ENCODE results near the gene NTRK2.

Gene NTRK2

DNA sequence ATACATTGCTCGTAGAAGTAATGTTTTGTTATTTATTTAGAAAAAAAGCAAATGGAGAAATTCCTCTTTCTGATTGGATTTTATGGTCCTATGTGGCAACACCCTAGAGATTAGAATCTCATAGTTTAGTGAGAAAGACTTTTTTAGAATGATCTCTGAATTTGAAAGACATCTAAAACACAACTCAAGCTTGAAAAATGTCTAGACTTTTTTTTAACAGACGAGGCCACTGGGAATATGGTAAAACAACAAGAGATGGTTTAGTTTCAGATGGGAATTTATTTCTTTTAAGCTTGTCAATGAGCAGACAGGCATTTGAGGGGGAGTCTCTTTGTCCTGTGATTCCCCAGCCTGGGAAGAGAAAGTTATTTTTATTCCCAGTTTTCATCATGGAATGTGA, 122.1 kb downstream of the NTRK2 start:
- Histone ChIP-seq H3K4me2 (ENCODE audit: low read length) (no peak overlapping the region), H3K9ac (no peak overlapping the region), H3K79me2 (no peaks in the 10 kb centered on the region), H3K4me3 (ENCODE audit: low read depth, low read length) (no peak overlapping the region), H3K4me1 (no peaks in the 10 kb centered on the region), H3K36me3 (ENCODE audit: control insufficient read depth, insufficient read depth, low read length) (no peaks in the 10 kb centered on the region), H3K9me3 (ENCODE audit: control insufficient read depth, low read length) (no peaks in the 10 kb centered on the region), H3K27me3 (ENCODE audit: control insufficient read depth, insufficient read depth, low read length) (no peaks in the 10 kb centered on the region), H2AFZ (no peak overlapping the region), H3K27ac (no peak overlapping the region)
- TF ChIP-seq CTCF (IDR thresholded peaks at IDR 0.05): no peak

DNA sequence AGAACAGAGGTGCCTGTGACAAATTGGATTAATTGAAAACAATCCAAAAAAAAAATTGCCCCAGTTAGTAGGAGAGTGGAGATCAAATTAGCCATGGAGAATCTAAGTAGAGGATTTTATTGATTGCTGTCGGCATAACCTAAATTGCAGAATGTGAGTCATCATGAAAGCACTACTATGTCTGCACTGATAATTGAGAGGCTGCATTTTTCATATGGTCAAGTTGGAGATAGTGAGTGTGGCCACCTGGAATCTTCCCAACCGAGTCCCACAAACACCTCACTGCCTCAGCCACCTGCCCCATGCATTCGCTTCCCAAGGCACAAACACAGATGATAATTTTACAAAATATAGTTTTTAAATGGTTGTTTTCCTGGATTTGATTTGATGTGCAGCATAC, 123.7 kb downstream of the NTRK2 start:
- H3K27me3 ChIP-seq (ENCODE audit: control insufficient read depth, insufficient read depth, low read length): no peaks in the 10 kb centered on the region
- H3K4me1 ChIP-seq: no peaks in the 10 kb centered on the region
- no peak overlapping the region for H3K4me3 ChIP-seq (ENCODE audit: low read depth, low read length)
- TF ChIP-seq CTCF (IDR thresholded peaks at IDR 0.05): no peak
- H3K9me3 ChIP-seq (ENCODE audit: control insufficient read depth, low read length): no peaks in the 10 kb centered on the region
- no peak overlapping the region for H3K27ac ChIP-seq
- H3K36me3 ChIP-seq (ENCODE audit: control insufficient read depth, insufficient read depth, low read length): no peaks in the 10 kb centered on the region
- H3K9ac ChIP-seq: no peak overlapping the region
- H3K79me2 ChIP-seq: no peaks in the 10 kb centered on the region
- H2AFZ ChIP-seq: no peak overlapping the region
- H3K4me2 ChIP-seq (ENCODE audit: low read length): no peak overlapping the region

GRCh38 chr9:84794981-84795637, 125.6 kb downstream of the NTRK2 start:
- TF ChIP-seq CTCF (IDR thresholded peaks at IDR 0.05): no peak
- no peaks in the 10 kb centered on the region for H3K9me3 ChIP-seq (ENCODE audit: control insufficient read depth, low read length)
- H3K4me3 ChIP-seq (ENCODE audit: low read depth, low read length): no peak overlapping the region
- no peak overlapping the region for H2AFZ ChIP-seq
- no peak overlapping the region for H3K4me2 ChIP-seq (ENCODE audit: low read length)
- no peaks in the 10 kb centered on the region for H3K36me3 ChIP-seq (ENCODE audit: control insufficient read depth, insufficient read depth, low read length)
- no peak overlapping the region for H3K27ac ChIP-seq
- H3K79me2 ChIP-seq: no peaks in the 10 kb centered on the region
- no peaks in the 10 kb centered on the region for H3K27me3 ChIP-seq (ENCODE audit: control insufficient read depth, insufficient read depth, low read length)
- no peak overlapping the region for H3K9ac ChIP-seq
- H3K4me1 ChIP-seq: no peaks in the 10 kb centered on the region

DNA sequence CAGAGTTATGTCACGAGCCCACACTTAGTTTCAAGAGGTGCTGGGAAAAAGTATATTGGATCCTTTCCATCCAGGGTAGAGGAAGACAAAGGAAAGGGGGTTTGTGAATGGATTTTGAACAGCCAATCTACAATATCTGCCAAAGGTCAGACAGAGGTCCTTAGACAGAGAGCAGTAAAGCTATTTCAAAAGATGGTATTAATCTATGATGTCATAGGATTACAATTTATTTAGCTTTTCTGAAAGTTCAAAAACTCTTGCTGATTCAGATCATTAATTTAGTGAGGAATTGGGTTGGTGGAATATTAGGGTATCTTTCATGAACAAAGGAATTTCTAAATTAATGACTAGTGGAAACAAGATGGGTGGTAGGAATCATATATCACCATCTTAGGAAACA, 126.9 kb downstream of the NTRK2 start:
- no peaks in the 10 kb centered on the region for H3K4me1 ChIP-seq
- no peak overlapping the region for H3K4me2 ChIP-seq (ENCODE audit: low read length)
- H3K27ac ChIP-seq: no peak overlapping the region
- H3K27me3 ChIP-seq (ENCODE audit: control insufficient read depth, insufficient read depth, low read length): no peaks in the 10 kb centered on the region
- H3K4me3 ChIP-seq (ENCODE audit: low read depth, low read length): no peak overlapping the region
- no peak for TF ChIP-seq CTCF (IDR thresholded peaks at IDR 0.05)
- H3K79me2 ChIP-seq: no peaks in the 10 kb centered on the region
- H3K36me3 ChIP-seq (ENCODE audit: control insufficient read depth, insufficient read depth, low read length): no peaks in the 10 kb centered on the region
- no peaks in the 10 kb centered on the region for H3K9me3 ChIP-seq (ENCODE audit: control insufficient read depth, low read length)
- no peak overlapping the region for H2AFZ ChIP-seq
- no peak overlapping the region for H3K9ac ChIP-seq

DNA sequence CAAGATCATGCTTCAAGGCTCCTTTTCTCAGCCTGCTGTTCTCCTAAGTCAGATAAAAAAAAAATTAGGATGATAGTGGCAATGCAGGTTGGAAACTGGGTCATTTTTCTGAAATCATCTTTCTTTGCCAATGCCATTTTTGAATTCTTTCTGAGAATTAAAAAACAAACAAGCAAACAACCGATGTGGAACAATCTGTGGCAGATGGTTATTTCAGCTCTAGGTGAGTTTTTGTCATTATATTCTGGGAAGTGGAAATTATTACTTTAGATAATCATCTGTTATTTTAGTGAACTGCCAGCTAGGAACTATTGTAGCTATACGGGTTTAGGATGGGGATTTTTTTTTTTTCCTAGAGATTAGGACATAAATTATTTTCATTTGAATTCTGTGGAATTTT, 129.7 kb downstream of the NTRK2 start:
- H3K79me2 ChIP-seq: no peaks in the 10 kb centered on the region
- H3K9ac ChIP-seq: no peak overlapping the region
- H3K27me3 ChIP-seq (ENCODE audit: control insufficient read depth, insufficient read depth, low read length): no peaks in the 10 kb centered on the region
- H2AFZ ChIP-seq: no peak overlapping the region
- no peak overlapping the region for H3K4me2 ChIP-seq (ENCODE audit: low read length)
- TF ChIP-seq CTCF (IDR thresholded peaks at IDR 0.05): no peak
- H3K27ac ChIP-seq: no peak overlapping the region
- no peak overlapping the region for H3K4me3 ChIP-seq (ENCODE audit: low read depth, low read length)
- H3K9me3 ChIP-seq (ENCODE audit: control insufficient read depth, low read length): no peaks in the 10 kb centered on the region
- H3K36me3 ChIP-seq (ENCODE audit: control insufficient read depth, insufficient read depth, low read length): no peaks in the 10 kb centered on the region
- H3K4me1 ChIP-seq: no peaks in the 10 kb centered on the region
